Measurements from ENCODE around the gene KAT6B. TPM values are rescaled to one million over a fixed set of nuclear protein-coding genes. Genes with fewer than 3 reads are reported as not detected.
"Not testable (repeated sequence)": the region's sequence is repeated elsewhere in the genome, so short reads cannot be mapped to it uniquely, and the experiment has no call there.

Gene KAT6B
- total RNA-seq, 4 donors from 2014 or later, result 45.4 to 94.9 (median 62.9) TPM

DNA sequence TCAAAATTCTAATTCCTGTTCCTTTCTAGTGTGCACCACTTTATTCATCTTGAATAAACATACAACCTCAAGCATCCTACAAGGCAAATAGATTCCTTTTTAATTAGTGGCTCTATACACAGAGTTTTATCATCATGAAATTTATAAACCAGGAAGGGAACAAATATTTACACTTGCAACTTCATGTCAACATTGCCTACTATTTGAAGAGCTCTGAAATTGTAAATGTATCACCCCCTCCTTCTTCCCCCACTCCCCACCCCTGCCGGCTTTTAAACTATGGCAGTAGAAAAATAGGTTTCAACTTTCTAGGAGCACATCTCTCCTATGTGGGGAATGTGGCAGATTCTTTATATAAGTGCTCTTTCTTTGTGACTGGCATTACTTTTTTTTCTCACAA, 49.6 kb downstream of the KAT6B start:
- Histone ChIP-seq H3K27me3 (no peaks in the 10 kb centered on the region), H3K36me3 (no peaks in the 10 kb centered on the region), H3K9me3 (no peaks in the 10 kb centered on the region), H3K4me3 (no peak overlapping the region), H3K4me1 (peaks cover 0 to 16% (median 0%) of the 10 kb centered on the region in 4 donors), H3K27ac (no peak overlapping the region)
- no peak for TF ChIP-seq POLR2A (IDR thresholded peaks at IDR 0.05)
- TF ChIP-seq, protein P1, sequence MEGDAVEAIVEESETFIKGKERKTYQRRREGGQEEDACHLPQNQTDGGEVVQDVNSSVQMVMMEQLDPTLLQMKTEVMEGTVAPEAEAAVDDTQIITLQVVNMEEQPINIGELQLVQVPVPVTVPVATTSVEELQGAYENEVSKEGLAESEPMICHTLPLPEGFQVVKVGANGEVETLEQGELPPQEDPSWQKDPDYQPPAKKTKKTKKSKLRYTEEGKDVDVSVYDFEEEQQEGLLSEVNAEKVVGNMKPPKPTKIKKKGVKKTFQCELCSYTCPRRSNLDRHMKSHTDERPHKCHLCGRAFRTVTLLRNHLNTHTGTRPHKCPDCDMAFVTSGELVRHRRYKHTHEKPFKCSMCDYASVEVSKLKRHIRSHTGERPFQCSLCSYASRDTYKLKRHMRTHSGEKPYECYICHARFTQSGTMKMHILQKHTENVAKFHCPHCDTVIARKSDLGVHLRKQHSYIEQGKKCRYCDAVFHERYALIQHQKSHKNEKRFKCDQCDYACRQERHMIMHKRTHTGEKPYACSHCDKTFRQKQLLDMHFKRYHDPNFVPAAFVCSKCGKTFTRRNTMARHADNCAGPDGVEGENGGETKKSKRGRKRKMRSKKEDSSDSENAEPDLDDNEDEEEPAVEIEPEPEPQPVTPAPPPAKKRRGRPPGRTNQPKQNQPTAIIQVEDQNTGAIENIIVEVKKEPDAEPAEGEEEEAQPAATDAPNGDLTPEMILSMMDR (IDR thresholded peaks at IDR 0.05), result no peak
- no peak for DNase-seq

DNA sequence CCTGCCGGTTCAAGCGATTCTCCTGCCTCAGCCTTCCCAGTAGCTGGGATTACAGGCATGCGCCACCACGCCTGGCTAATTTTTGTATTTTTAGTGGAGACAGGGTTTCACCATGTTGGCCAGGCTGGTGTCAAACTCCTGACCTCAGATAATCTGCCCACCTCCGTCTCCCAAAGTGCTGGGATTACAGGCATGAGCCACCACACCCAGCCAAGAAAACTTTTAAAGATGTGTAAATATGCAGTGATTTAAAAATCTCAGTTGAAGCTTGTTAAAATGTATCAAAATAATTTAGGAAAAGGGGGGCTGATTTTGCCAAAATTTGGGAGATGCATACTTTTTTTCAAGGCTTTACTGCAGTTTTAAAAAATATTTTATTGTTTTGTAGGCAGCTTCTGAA, 50.7 kb downstream of the KAT6B start:
- peaks cover 0 to 12% (median 0%) of the 10 kb centered on the region in 4 donors for H3K4me1 ChIP-seq
- not testable (repeated sequence) for H3K27ac ChIP-seq, H3K27me3 ChIP-seq, H3K9me3 ChIP-seq, H3K4me3 ChIP-seq, H3K36me3 ChIP-seq, DNase-seq

DNA sequence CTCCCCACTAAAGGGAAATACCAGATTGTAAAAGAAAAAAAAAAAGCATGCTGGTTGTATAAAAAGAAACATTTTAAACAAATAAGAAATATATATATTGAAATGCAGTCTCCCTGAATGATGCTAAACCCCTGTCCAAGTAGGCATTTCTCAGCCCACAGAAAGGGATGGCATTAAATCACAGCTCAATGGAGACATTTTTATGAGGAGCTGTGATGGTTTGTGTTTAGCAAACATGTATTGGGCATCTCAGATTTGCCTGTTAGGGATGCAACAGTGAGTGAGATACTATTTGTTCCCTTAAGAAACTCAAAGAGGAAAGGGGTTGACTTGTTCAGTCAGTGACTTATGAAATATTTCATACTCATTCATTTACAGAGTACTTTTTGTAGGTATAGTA, 51.5 kb downstream of the KAT6B start:
- H3K27ac ChIP-seq, result no peak overlapping the region
- no peak for DNase-seq
- no peak for TF ChIP-seq POLR2A (IDR thresholded peaks at IDR 0.05)
- TF ChIP-seq, protein P1 (IDR thresholded peaks at IDR 0.05), result no peak
- no peaks in the 10 kb centered on the region for H3K36me3 ChIP-seq
- H3K4me3 ChIP-seq, result no peak overlapping the region
- no peaks in the 10 kb centered on the region for H3K27me3 ChIP-seq
- H3K9me3 ChIP-seq, result no peaks in the 10 kb centered on the region
- H3K4me1 ChIP-seq, result peaks cover 0 to 12% (median 0%) of the 10 kb centered on the region in 4 donors

DNA sequence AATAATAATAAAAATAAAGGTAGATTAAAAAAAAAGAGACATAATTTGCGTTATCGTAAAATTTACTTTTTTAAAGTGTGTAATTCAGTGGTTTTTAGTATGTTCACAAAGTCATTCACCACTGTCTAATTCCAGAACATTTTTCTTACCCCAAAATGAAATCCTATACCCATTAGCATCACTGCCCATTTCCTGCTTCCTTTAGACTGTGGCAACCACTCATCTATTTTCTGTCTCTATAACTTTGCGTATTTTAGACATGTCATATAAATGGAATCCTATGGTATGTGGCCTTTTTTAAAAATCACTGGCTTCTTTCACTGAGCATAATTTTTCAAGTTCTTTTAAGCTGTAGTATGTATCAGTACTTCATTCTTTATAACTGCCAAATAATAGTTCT, 53.6 kb downstream of the KAT6B start:
- Histone ChIP-seq H3K27me3 (no peaks in the 10 kb centered on the region), H3K4me3 (no peak overlapping the region), H3K27ac (no peak overlapping the region), H3K36me3 (no peaks in the 10 kb centered on the region), H3K4me1 (peaks cover 0 to 16% (median 0%) of the 10 kb centered on the region in 4 donors), H3K9me3 (no peaks in the 10 kb centered on the region)
- no peak for TF ChIP-seq POLR2A (IDR thresholded peaks at IDR 0.05)
- TF ChIP-seq, protein P1 (IDR thresholded peaks at IDR 0.05), result no peak
- no peak for DNase-seq

DNA sequence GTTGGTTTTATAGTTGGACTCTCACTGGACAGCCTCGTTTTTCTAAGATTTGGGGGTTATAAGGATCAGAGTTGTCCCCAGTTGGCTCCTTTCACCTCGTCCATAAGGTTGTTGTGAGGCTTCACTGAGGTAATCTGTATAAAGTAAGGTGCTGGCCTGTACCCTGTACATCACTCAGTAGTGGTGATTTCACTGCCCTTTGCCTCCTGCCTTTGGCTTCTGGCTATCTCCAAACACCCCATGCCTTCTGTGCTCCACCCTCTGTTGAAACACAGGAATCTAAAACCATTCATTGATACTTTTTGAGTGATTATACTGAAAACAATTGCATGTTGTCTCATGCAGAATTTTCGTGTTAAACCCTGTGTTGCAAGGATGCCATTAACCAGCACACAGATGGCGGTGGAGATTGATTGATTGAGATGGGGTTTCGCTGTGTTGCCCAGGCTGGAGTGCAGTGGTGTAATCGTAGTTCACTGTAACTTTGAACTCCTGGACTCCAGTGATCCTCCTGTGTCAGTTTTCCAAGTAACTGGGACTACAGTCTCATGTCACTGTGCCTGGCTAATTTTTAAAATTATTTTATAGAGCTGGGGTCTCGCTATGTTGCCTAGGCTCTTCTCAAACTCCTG, 55.0 kb downstream of the KAT6B start:
- H3K36me3 ChIP-seq, result no peaks in the 10 kb centered on the region
- peaks cover 0 to 10% (median 0%) of the 10 kb centered on the region in 4 donors for H3K4me1 ChIP-seq
- no peaks in the 10 kb centered on the region for H3K9me3 ChIP-seq
- H3K4me3 ChIP-seq, result no peak overlapping the region
- no peak overlapping the region for H3K27ac ChIP-seq
- DNase-seq, result no peak
- H3K27me3 ChIP-seq, result no peaks in the 10 kb centered on the region
- TF ChIP-seq POLR2A (IDR thresholded peaks at IDR 0.05), result no peak
- TF ChIP-seq, protein P1 (IDR thresholded peaks at IDR 0.05), result no peak

DNA sequence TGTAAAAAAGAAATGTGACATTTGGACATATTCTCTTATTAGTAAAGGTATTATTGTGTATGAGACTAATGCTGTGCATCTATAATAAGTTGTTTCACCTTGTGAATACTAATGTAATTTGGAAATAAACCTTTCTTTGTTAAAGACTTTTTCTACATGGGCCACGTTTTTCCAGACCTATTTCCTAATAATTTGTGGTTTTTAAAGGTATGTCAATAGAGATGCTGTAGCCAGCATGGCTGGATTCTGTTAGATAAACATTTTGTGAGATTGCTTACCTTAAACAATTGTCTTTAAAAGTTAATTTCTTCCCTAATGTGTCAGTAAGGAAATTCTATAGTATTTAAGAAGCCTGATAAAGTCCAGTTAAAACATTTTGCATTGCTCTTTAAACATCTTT, 56.0 kb downstream of the KAT6B start:
- Histone ChIP-seq H3K4me1 (peaks cover 0 to 4% (median 0%) of the 10 kb centered on the region in 4 donors), H3K9me3 (no peaks in the 10 kb centered on the region), H3K36me3 (no peaks in the 10 kb centered on the region), H3K4me3 (no peak overlapping the region), H3K27ac (no peak overlapping the region), H3K27me3 (no peaks in the 10 kb centered on the region)
- TF ChIP-seq, protein P1 (IDR thresholded peaks at IDR 0.05), result no peak
- TF ChIP-seq POLR2A (IDR thresholded peaks at IDR 0.05), result no peak
- DNase-seq, result no peak
